Mesendoderm (in vitro differentiated cells): ENCODE measurements around the gene PPP2CA.
A peak's percentile ranks its signal among the peaks of the same experiment; 100 is the strongest.

Source experiments
- DNase-seq: peaks from one replicate; pipeline ENCODE4 v3.0.0; 2013
- H2AK5ac ChIP-seq: 2 replicates; pipeline ENCODE4 v1.6.1; 2013; ENCODE audit warnings: low read length, inconsistent platforms
- H2BK120ac ChIP-seq: 2 replicates; pipeline ENCODE4 v1.6.1; 2013; ENCODE audit warnings: low read depth, mild to moderate bottlenecking, low read length, moderate library complexity, mixed read lengths
- H2BK15ac ChIP-seq: replicated peaks from 2 replicates; pipeline ENCODE4 v1.6.1; 2013; ENCODE audit warnings: low read depth, mild to moderate bottlenecking, moderate library complexity
- H2BK5ac ChIP-seq: 2 replicates; pipeline ENCODE4 v1.6.1; 2013; ENCODE audit warnings: low read length, inconsistent platforms
- H3K18ac ChIP-seq: 2 replicates; pipeline ENCODE4 v1.6.1; 2013; ENCODE audit warnings: mild to moderate bottlenecking, low read length, mixed read lengths
- H3K23ac ChIP-seq: one replicate; pipeline ENCODE4 v1.6.1; 2013; ENCODE audit warnings: low read length
- H3K27ac ChIP-seq: 2 replicates; pipeline ENCODE4 v1.5.1; 2013; ENCODE audit warnings: low read depth, mild to moderate bottlenecking, inconsistent platforms, low read length, moderate library complexity
- H3K27me3 ChIP-seq: 2 replicates; pipeline ENCODE4 v1.6.1; 2013; ENCODE audit warnings: low read length, control low read depth, mild to moderate bottlenecking, inconsistent platforms; ENCODE audit not compliant: insufficient read depth, poor library complexity
- H3K36me3 ChIP-seq: 2 replicates; pipeline ENCODE4 v1.6.1; 2013; ENCODE audit warnings: low read length, inconsistent platforms; ENCODE audit not compliant: control insufficient read depth, insufficient read depth
- H3K4ac ChIP-seq: one replicate; pipeline ENCODE4 v1.6.1; 2013; ENCODE audit warnings: low read depth, mild to moderate bottlenecking, low read length, moderate library complexity
- H3K4me1 ChIP-seq: 2 replicates; pipeline ENCODE4 v1.6.1; 2013; ENCODE audit warnings: low read depth, low read length, inconsistent platforms; ENCODE audit not compliant: control insufficient read depth
- H3K4me2 ChIP-seq: 2 replicates; pipeline ENCODE4 v1.6.1; 2013; ENCODE audit warnings: low read length
- H3K4me3 ChIP-seq: 2 replicates; pipeline ENCODE4 v1.5.1; 2013; ENCODE audit warnings: mild to moderate bottlenecking, low read length
- H3K56ac ChIP-seq: one replicate; pipeline ENCODE4 v1.6.1; 2013; ENCODE audit warnings: low read length
- H3K79me1 ChIP-seq: 2 replicates; pipeline ENCODE4 v1.6.1; 2013; ENCODE audit warnings: low read length, inconsistent platforms
- H3K79me2 ChIP-seq: 2 replicates; pipeline ENCODE4 v1.6.1; 2013; ENCODE audit warnings: mild to moderate bottlenecking, low read length; ENCODE audit not compliant: control insufficient read depth, insufficient read depth
- H3K9ac ChIP-seq: 2 replicates; pipeline ENCODE4 v1.6.1; 2013; ENCODE audit warnings: low read length, inconsistent platforms
- H4K5ac ChIP-seq: one replicate; pipeline ENCODE4 v1.6.1; 2013; ENCODE audit warnings: low read length
- H4K8ac ChIP-seq: one replicate; pipeline ENCODE4 v1.6.1; 2013; ENCODE audit warnings: low read depth, mild to moderate bottlenecking, control low read depth, low read length, moderate library complexity
- WGBS: extraction: QIAGEN DNeasy Blood & Tissue Kit; methylation state at CpG from one replicate; pipeline ENCODE4 v1.1.7; 2013; ENCODE audit warnings: low lambda C conversion rate, missing lambda C conversion rate; ENCODE audit not compliant: insufficient coverage; ENCODE audit errors: extremely low coverage; 5-methylcytosine and 5-hydroxymethylcytosine counted together

The PPP2CA gene

DNA sequence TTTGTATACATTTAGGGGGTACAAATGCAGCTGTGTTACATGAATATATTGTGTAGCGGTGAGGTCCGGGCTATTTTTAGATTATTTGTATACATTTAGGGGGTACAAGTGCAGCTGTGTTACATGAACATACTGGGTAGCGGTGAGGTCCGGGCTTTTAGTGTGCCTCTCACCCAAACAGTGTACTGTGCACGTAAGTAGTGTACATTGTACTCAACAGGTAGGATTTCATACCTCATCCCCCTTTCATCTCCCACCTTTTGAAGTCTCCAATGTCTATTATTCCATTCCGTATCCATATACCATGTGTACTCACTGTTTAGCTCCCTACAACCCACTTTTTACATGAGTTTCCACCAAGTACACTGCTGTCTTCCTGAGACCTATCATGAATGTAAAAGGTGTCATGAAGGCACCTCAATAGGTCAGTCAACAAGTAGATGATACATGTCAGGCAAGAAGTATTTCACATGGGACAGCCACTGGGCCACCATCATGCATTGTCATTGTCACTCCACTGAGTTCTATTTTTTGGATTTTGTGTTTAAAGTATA, 76.8 kb downstream of the PPP2CA start:
- no CpG with 5 or more reads among the region's 6 CpGs for WGBS
- Histone ChIP-seq H2AK5ac (no peak overlapping the region), H3K36me3 (peaks cover 20% of the 10 kb centered on the region)

DNA sequence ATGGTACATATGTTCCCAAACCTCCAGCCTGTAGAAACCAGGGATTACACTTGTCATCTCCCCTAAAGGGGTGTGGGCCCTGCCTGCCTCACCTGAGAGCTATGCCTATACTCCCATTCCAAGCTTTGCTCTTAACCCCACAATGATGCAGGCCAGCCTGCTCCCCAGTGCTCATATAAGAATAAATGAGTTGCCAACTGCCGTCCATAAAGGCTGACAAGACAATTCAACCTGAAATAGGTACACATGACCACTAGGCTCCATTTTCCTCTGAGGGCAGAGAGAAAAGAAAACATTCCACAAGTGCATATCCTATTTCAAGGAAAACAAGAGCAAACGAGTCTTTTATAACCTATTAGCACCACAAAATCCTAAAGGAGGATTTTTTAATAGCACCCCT, 77.6 kb downstream of the PPP2CA start:
- no peak overlapping the region for H2BK15ac ChIP-seq
- H3K4ac ChIP-seq: no peak overlapping the region
- no peak overlapping the region for H4K8ac ChIP-seq
- H2AK5ac ChIP-seq: no peak overlapping the region
- H2BK5ac ChIP-seq: no peak overlapping the region
- H3K4me1 ChIP-seq: no peaks in the 10 kb centered on the region
- no peak overlapping the region for H3K4me2 ChIP-seq
- no peak overlapping the region for H2BK120ac ChIP-seq
- H3K27me3 ChIP-seq: no peaks in the 10 kb centered on the region
- DNase-seq: no peak
- H4K5ac ChIP-seq: no peak overlapping the region
- H3K79me1 ChIP-seq: peaks cover 12% of the 10 kb centered on the region
- peaks cover 1% of the 10 kb centered on the region for H3K79me2 ChIP-seq
- WGBS: no CpG with 5 or more reads among the region's 2 CpGs
- H3K18ac ChIP-seq: no peak overlapping the region
- H3K23ac ChIP-seq: no peak overlapping the region
- H3K27ac ChIP-seq: no peak overlapping the region
- H3K56ac ChIP-seq: no peak overlapping the region
- H3K36me3 ChIP-seq: peaks cover 20% of the 10 kb centered on the region
- no peak overlapping the region for H3K9ac ChIP-seq
- no peak overlapping the region for H3K4me3 ChIP-seq

More for the DNA sequence above, 76.8 kb downstream of the PPP2CA start:
- no peak for DNase-seq
- H3K27me3 ChIP-seq: no peaks in the 10 kb centered on the region
- H2BK15ac ChIP-seq: no peak overlapping the region
- H3K4me1 ChIP-seq: no peaks in the 10 kb centered on the region
- no peak overlapping the region for H3K23ac ChIP-seq
- no peak overlapping the region for H3K4me2 ChIP-seq
- H3K4me3 ChIP-seq: no peak overlapping the region
- no peak overlapping the region for H4K5ac ChIP-seq
- H3K9ac ChIP-seq: no peak overlapping the region
- H2BK120ac ChIP-seq: no peak overlapping the region
- H3K79me2 ChIP-seq: peaks cover 1% of the 10 kb centered on the region
- no peak overlapping the region for H3K18ac ChIP-seq
- no peak overlapping the region for H3K27ac ChIP-seq
- H2BK5ac ChIP-seq: no peak overlapping the region
- no peak overlapping the region for H3K4ac ChIP-seq
- no peak overlapping the region for H4K8ac ChIP-seq
- no peak overlapping the region for H3K56ac ChIP-seq
- peaks cover 14% of the 10 kb centered on the region for H3K79me1 ChIP-seq

- H2BK15ac ChIP-seq: no peak overlapping the region
- no peak overlapping the region for H3K27ac ChIP-seq
- no peak overlapping the region for H3K4me3 ChIP-seq
- no peaks in the 10 kb centered on the region for H3K27me3 ChIP-seq
- H3K23ac ChIP-seq: no peak overlapping the region
- no peak overlapping the region for H4K8ac ChIP-seq
- no peaks in the 10 kb centered on the region for H3K4me1 ChIP-seq
- H3K18ac ChIP-seq: no peak overlapping the region
- no peak for DNase-seq
- H2BK120ac ChIP-seq: no peak overlapping the region
- peaks cover 1% of the 10 kb centered on the region for H3K79me2 ChIP-seq
- no peak overlapping the region for H2AK5ac ChIP-seq
- no peak overlapping the region for H4K5ac ChIP-seq
- no peak overlapping the region for H3K4ac ChIP-seq
- H3K56ac ChIP-seq: no peak overlapping the region
- WGBS: no CpG with 5 or more reads among the region's 4 CpGs
- H3K36me3 ChIP-seq: peaks cover 20% of the 10 kb centered on the region
- H3K9ac ChIP-seq: no peak overlapping the region
- no peak overlapping the region for H2BK5ac ChIP-seq
- peaks cover 14% of the 10 kb centered on the region for H3K79me1 ChIP-seq
- H3K4me2 ChIP-seq: no peak overlapping the region
These were observed 79.0 kb downstream of the PPP2CA start for GRCh38 chr5:134146651-134147518.

DNA sequence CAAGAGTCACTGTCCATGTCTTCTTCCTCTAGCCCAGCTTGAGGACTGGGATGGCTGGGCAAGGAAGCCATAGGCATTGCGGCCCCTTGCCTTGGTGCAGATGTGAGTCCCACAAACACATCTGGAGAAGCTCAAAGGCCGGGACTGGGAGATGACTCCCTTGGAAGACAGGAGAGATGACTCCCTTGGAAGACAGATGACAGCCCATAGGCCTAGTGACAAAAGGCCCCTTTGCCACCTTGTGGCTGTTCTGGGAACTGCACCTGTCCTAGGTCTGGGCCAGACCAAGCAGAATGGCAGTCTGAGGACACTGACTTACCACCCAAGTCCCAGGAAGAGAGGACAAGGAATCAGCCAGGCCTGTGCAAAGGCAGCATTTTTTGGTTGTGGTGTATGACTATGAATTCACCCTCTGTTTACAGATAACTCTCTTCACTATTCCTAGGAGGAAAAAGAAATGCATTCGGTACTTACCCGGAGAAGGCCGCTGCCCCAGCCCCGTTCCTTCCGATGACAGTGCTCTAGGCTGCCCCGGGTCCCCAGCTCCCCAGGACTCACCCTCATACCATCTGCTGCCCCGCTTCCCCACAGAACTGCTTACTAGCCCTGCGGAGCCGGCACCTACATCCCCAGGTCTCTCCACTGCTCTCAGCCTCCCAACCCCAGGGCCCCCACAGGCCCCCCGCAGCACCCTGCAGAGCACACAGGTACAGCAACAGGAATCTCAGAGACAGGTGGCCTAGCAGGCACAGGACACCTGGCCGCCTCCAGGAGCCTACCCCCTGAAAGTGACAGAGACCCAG, 79.9 kb downstream of the PPP2CA start:
- no CpG with 5 or more reads among the region's 13 CpGs for WGBS
- Histone ChIP-seq H2BK120ac (no peak overlapping the region), H2AK5ac (no peak overlapping the region), H3K79me1 (peaks cover 12% of the 10 kb centered on the region), H3K23ac (no peak overlapping the region), H3K27me3 (no peaks in the 10 kb centered on the region), H2BK15ac (no peak overlapping the region), H2BK5ac (no peak overlapping the region), H3K79me2 (no peaks in the 10 kb centered on the region), H3K4ac (no peak overlapping the region), H3K9ac (no peak overlapping the region), H3K27ac (no peak overlapping the region), H4K8ac (no peak overlapping the region), H3K36me3 (peaks cover 19% of the 10 kb centered on the region), H3K4me2 (no peak overlapping the region), H3K56ac (no peak overlapping the region), H3K4me3 (no peak overlapping the region), H3K4me1 (no peaks in the 10 kb centered on the region), H4K5ac (no peak overlapping the region), H3K18ac (no peak overlapping the region)
- peak; percentile 88 for DNase-seq

- no peak overlapping the region for H4K5ac ChIP-seq
- H3K4me3 ChIP-seq: no peak overlapping the region
- no peaks in the 10 kb centered on the region for H3K4me1 ChIP-seq
- H3K79me1 ChIP-seq: peaks cover 13% of the 10 kb centered on the region
- no peak overlapping the region for H2BK15ac ChIP-seq
- H3K9ac ChIP-seq: no peak overlapping the region
- no peak for DNase-seq
- no peaks in the 10 kb centered on the region for H3K79me2 ChIP-seq
- no peaks in the 10 kb centered on the region for H3K27me3 ChIP-seq
- H3K36me3 ChIP-seq: peaks cover 19% of the 10 kb centered on the region
- no peak overlapping the region for H3K23ac ChIP-seq
- H4K8ac ChIP-seq: no peak overlapping the region
- no peak overlapping the region for H3K4me2 ChIP-seq
- H2AK5ac ChIP-seq: no peak overlapping the region
- H3K18ac ChIP-seq: no peak overlapping the region
- H3K27ac ChIP-seq: no peak overlapping the region
- no peak overlapping the region for H3K4ac ChIP-seq
- WGBS: no CpG with 5 or more reads among the region's 1 CpG
- no peak overlapping the region for H3K56ac ChIP-seq
- no peak overlapping the region for H2BK120ac ChIP-seq
- H2BK5ac ChIP-seq: no peak overlapping the region
These were observed 80.7 kb downstream of the PPP2CA start for GRCh38 chr5:134145041-134145757.
